Heart left ventricle (tissue), 13 donors: Measurements from ENCODE around the gene FLRT1.

Experiments
- POLR2A ChIP-seq, 2 donors: fragments of 450-650 bp; IDR thresholded peaks; one replicate each; pipeline ENCODE4 v1.6.1; 2017; ENCODE audit warnings: antibody characterized with exemption in 2 of 2, mild to moderate bottlenecking in 2 of 2, moderate library complexity in 2 of 2
- TF ChIP-seq, protein P1 (sequence below), 12 donors: fragments of 200-600 bp; sonication (generic) in 4 of 12; IDR thresholded peaks; one replicate each; pipeline versions ENCODE4 v1.5.0 to v1.8.0; 2018 to 2022; ENCODE audit warnings: antibody characterized with exemption in 12 of 12, mild to moderate bottlenecking in 5 of 12
- donor health status: ischemic (EF 13 %, LVEDD 7.1; RV severe dilation, severe dysfunction).
- donor health status: DM: no; HTN: yes; CAD: no.
- donor health status: DM: no; HTN: no; CAD: no.
- donor health status: ischemic (EF 25% LVEDD 6.9; RV normal size, moderate dysfunction).
- donor health status: ischemic (EF 25% LVEDD 5.7; RV mildly dilated, moderate dysfunction).
- donor health status: ischemic (EF 35%, LVEDD 5.7; RV mildly dilated, moderate dysfunction).
- donor health status: nonischemic (EF 11% LVEDD 7.7; RV severe dilation, severe dysfunction).
- donor health status: DM: yes; HTN: yes; CAD: no.
- donor health status: PGD.
- donor health status: ischemic (EF 29% LVEDD 5.4; RV normal size, mild dysfunction).
- donor health status: nonischemic (EF 23%, LVEDD 6.1; RV moderate dilation, normal function).

DNA sequence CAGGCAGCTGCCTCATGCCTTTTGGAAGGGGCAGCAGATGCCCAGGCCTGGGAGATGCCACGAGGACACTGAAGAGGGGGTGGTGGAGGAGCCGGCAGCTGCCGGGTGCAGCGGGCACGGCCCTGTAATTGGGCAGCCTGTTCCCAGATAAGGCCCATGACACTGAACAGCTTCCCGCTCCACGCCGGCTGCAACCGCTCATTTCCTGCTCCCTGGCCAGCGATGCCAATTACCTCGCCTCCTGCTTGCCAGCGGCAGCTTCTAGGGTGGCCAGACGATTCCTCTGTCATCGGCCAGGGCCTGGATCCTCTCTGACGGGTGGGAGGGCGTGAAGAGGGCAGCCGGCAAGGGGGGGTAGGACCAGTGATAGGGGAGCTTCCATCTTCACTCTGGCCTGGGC, 22.8 kb downstream of the FLRT1 start:
- TF ChIP-seq, protein P1, sequence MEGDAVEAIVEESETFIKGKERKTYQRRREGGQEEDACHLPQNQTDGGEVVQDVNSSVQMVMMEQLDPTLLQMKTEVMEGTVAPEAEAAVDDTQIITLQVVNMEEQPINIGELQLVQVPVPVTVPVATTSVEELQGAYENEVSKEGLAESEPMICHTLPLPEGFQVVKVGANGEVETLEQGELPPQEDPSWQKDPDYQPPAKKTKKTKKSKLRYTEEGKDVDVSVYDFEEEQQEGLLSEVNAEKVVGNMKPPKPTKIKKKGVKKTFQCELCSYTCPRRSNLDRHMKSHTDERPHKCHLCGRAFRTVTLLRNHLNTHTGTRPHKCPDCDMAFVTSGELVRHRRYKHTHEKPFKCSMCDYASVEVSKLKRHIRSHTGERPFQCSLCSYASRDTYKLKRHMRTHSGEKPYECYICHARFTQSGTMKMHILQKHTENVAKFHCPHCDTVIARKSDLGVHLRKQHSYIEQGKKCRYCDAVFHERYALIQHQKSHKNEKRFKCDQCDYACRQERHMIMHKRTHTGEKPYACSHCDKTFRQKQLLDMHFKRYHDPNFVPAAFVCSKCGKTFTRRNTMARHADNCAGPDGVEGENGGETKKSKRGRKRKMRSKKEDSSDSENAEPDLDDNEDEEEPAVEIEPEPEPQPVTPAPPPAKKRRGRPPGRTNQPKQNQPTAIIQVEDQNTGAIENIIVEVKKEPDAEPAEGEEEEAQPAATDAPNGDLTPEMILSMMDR (IDR thresholded peaks at IDR 0.05), result no peak
- no peak for TF ChIP-seq POLR2A (IDR thresholded peaks at IDR 0.05)
